ENCODE measurements around the gene CLEC4F. TPM values are rescaled to one million over a fixed set of nuclear protein-coding genes. Genes with fewer than 3 reads are reported as not detected.

Gene CLEC4F
- total RNA-seq, 1 donor from 2014 or later, result not detected

- Histone ChIP-seq H3K9ac (ENCODE audit: low read length) (no peak overlapping the region), H3K4me3 (ENCODE audit: insufficient read depth, low read depth, low read length) (no peak overlapping the region), H3K27me3 (ENCODE audit: insufficient read depth, low read length) (no peaks in the 10 kb centered on the region), H3K4me2 (ENCODE audit: low read length) (no peak overlapping the region), H4K20me1 (ENCODE audit: insufficient read depth, low read length) (no peaks in the 10 kb centered on the region), H3K36me3 (ENCODE audit: insufficient read depth, low read length) (no peaks in the 10 kb centered on the region), H3K27ac (ENCODE audit: low read depth, low read length) (no peak overlapping the region), H3K4me1 (ENCODE audit: insufficient read depth, low read length) (no peaks in the 10 kb centered on the region), H3K9me3 (ENCODE audit: insufficient read depth, low read depth, low read length) (no peaks in the 10 kb centered on the region), H3K79me2 (ENCODE audit: insufficient read depth, low read length) (no peaks in the 10 kb centered on the region), H2AFZ (ENCODE audit: low read depth, low read length) (no peak overlapping the region)
- DNase-seq (ENCODE audit: low read depth) (peak; percentile 17), FAIRE-seq (no peak)
- H3K27me3 Mint-ChIP-seq (ENCODE audit: low read depth, unreplicated experiment), result peaks cover 17% of the 10 kb centered on the region
- H3K9me3 Mint-ChIP-seq (ENCODE audit: unreplicated experiment), result peaks cover 4% of the 10 kb centered on the region
- no peak for TF ChIP-seq EZH2 (IDR thresholded peaks at IDR 0.05; ENCODE audit: insufficient read depth, low read length)
- TF ChIP-seq CTCF (IDR thresholded peaks at IDR 0.05; ENCODE audit: insufficient read depth, low read depth, low read length), result no peak
- H3K27ac Mint-ChIP-seq (ENCODE audit: unreplicated experiment), result no peak overlapping the region
- peaks cover 7% of the 10 kb centered on the region for H3K4me1 Mint-ChIP-seq (ENCODE audit: low read depth, unreplicated experiment)
- H3K4me3 Mint-ChIP-seq (ENCODE audit: unreplicated experiment), result no peak overlapping the region
- H3K36me3 Mint-ChIP-seq (ENCODE audit: low read depth, unreplicated experiment), result no peaks in the 10 kb centered on the region
These were observed 41.7 kb downstream of the CLEC4F start for GRCh38 chr2:70778676-70779075.

- Histone ChIP-seq H3K9me3 (ENCODE audit: insufficient read depth, low read depth, low read length) (no peaks in the 10 kb centered on the region), H2AFZ (ENCODE audit: low read depth, low read length) (no peak overlapping the region), H3K27me3 (ENCODE audit: insufficient read depth, low read length) (peaks cover 6% of the 10 kb centered on the region), H3K79me2 (ENCODE audit: insufficient read depth, low read length) (no peaks in the 10 kb centered on the region), H3K4me3 (ENCODE audit: insufficient read depth, low read depth, low read length) (no peak overlapping the region), H4K20me1 (ENCODE audit: insufficient read depth, low read length) (no peaks in the 10 kb centered on the region), H3K36me3 (ENCODE audit: insufficient read depth, low read length) (no peaks in the 10 kb centered on the region), H3K4me1 (ENCODE audit: insufficient read depth, low read length) (no peaks in the 10 kb centered on the region), H3K27ac (ENCODE audit: low read depth, low read length) (no peak overlapping the region), H3K9ac (ENCODE audit: low read length) (no peak overlapping the region), H3K4me2 (ENCODE audit: low read length) (no peak overlapping the region)
- Mint-ChIP-seq H3K27me3 (ENCODE audit: low read depth, unreplicated experiment) (peaks cover 25% of the 10 kb centered on the region), H3K36me3 (ENCODE audit: low read depth, unreplicated experiment) (no peaks in the 10 kb centered on the region), H3K9me3 (ENCODE audit: unreplicated experiment) (peaks cover 6% of the 10 kb centered on the region), H3K27ac (ENCODE audit: unreplicated experiment) (no peak overlapping the region), H3K4me3 (ENCODE audit: unreplicated experiment) (no peak overlapping the region), H3K4me1 (ENCODE audit: low read depth, unreplicated experiment) (peaks cover 7% of the 10 kb centered on the region)
- DNase-seq (ENCODE audit: low read depth) (peak; percentile 37), FAIRE-seq (peak; percentile 66)
- no peak for TF ChIP-seq EZH2 (IDR thresholded peaks at IDR 0.05; ENCODE audit: insufficient read depth, low read length)
- TF ChIP-seq CTCF (IDR thresholded peaks at IDR 0.05; ENCODE audit: insufficient read depth, low read depth, low read length), result no peak
These were observed 42.9 kb downstream of the CLEC4F start for GRCh38 chr2:70777450-70777849.

GRCh38 chr2:70776266-70776665, 44.1 kb downstream of the CLEC4F start:
- Mint-ChIP-seq H3K4me3 (ENCODE audit: unreplicated experiment) (no peak overlapping the region), H3K9me3 (ENCODE audit: unreplicated experiment) (peaks cover 6% of the 10 kb centered on the region), H3K27me3 (ENCODE audit: low read depth, unreplicated experiment) (peaks cover 25% of the 10 kb centered on the region), H3K4me1 (ENCODE audit: low read depth, unreplicated experiment) (peaks cover 7% of the 10 kb centered on the region), H3K27ac (ENCODE audit: unreplicated experiment) (no peak overlapping the region), H3K36me3 (ENCODE audit: low read depth, unreplicated experiment) (no peaks in the 10 kb centered on the region)
- Histone ChIP-seq H3K27ac (ENCODE audit: low read depth, low read length) (no peak overlapping the region), H3K4me2 (ENCODE audit: low read length) (no peak overlapping the region), H3K79me2 (ENCODE audit: insufficient read depth, low read length) (no peaks in the 10 kb centered on the region), H3K9me3 (ENCODE audit: insufficient read depth, low read depth, low read length) (no peaks in the 10 kb centered on the region), H3K27me3 (ENCODE audit: insufficient read depth, low read length) (peaks cover 6% of the 10 kb centered on the region), H3K9ac (ENCODE audit: low read length) (no peak overlapping the region), H3K4me1 (ENCODE audit: insufficient read depth, low read length) (no peaks in the 10 kb centered on the region), H3K4me3 (ENCODE audit: insufficient read depth, low read depth, low read length) (no peak overlapping the region), H4K20me1 (ENCODE audit: insufficient read depth, low read length) (no peaks in the 10 kb centered on the region), H3K36me3 (ENCODE audit: insufficient read depth, low read length) (no peaks in the 10 kb centered on the region), H2AFZ (ENCODE audit: low read depth, low read length) (no peak overlapping the region)
- no peak for TF ChIP-seq CTCF (IDR thresholded peaks at IDR 0.05; ENCODE audit: insufficient read depth, low read depth, low read length)
- TF ChIP-seq EZH2 (IDR thresholded peaks at IDR 0.05; ENCODE audit: insufficient read depth, low read length), result no peak
- DNase-seq (ENCODE audit: low read depth) (no peak), FAIRE-seq (no peak)

Measured in astrocyte (in vitro differentiated cells and primary cell).